ENCODE data around the gene CROCC. TPM values are rescaled to one million over a fixed set of nuclear protein-coding genes. Genes with fewer than 3 reads are reported as not detected.

The CROCC gene
- total RNA-seq, 6 experiments from 2014 or later = 6.5 to 12.7 (median 9.4) TPM

DNA sequence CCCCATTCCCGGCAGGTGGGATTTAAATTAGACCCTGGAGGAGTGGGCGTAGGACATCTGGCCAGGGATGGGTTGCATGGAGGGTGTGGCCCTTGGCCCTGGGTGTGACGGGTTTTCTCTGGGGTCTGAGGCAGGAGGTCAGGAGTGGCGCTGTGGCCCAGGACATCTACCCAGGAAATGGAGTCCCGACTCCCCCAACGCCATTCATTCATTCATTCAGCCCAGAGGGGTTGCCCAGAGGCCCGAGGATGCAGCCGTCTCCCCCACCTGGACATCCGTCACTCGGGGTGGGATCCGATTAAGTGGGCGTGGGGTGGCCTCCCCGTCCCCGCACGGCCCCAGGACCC lies 89.3 kb downstream of the CROCC start:
- Histone ChIP-seq H3K4me3 (peak overlapping the region; percentile 68 to 80 (median 75)), H3K4me1 (peaks cover 0 to 17% (median 4%) of the 10 kb centered on the region in 4 donors), H3K9me3 (no peaks in the 10 kb centered on the region), H3K36me3 (no peaks in the 10 kb centered on the region), H3K27me3 (no peaks in the 10 kb centered on the region), H3K27ac (no peak overlapping the region)
- 5% methylated on average over 3 of the region's 15 CpGs for WGBS (ENCODE audit: insufficient coverage, low coverage, low lambda C conversion rate, missing lambda C conversion rate)
- ATAC-seq = no peak
- no peak for TF ChIP-seq POLR2A (IDR thresholded peaks at IDR 0.05)
- TF ChIP-seq, protein P1, sequence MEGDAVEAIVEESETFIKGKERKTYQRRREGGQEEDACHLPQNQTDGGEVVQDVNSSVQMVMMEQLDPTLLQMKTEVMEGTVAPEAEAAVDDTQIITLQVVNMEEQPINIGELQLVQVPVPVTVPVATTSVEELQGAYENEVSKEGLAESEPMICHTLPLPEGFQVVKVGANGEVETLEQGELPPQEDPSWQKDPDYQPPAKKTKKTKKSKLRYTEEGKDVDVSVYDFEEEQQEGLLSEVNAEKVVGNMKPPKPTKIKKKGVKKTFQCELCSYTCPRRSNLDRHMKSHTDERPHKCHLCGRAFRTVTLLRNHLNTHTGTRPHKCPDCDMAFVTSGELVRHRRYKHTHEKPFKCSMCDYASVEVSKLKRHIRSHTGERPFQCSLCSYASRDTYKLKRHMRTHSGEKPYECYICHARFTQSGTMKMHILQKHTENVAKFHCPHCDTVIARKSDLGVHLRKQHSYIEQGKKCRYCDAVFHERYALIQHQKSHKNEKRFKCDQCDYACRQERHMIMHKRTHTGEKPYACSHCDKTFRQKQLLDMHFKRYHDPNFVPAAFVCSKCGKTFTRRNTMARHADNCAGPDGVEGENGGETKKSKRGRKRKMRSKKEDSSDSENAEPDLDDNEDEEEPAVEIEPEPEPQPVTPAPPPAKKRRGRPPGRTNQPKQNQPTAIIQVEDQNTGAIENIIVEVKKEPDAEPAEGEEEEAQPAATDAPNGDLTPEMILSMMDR (IDR thresholded peaks at IDR 0.05) = no peak
- DNase-seq = no peak
- intact Hi-C loops (cut with DNase I) = loop anchor here in 1 of 2 donors (10.0 kb wide), 1 partner anchor 46 kb away; no protein-coding TSS in a partner anchor

GRCh38 chr1:17011439-17012307 lies 89.9 kb downstream of the CROCC start, which contains the start of gene ATP13A2:
Gene ATP13A2 (minus strand): TSS chr1:17011928. CDS start chr1:17011738, 190 bp downstream.
- DNase-seq = peak; percentile 86 to 88 (median 88)
- peak within 1 kb of the TSS in 1 of 3 donors; percentile 37 for H3K27ac ChIP-seq
- TF ChIP-seq POLR2A (IDR thresholded peaks at IDR 0.05) = peak; percentile 56
- TF ChIP-seq, protein P1 (IDR thresholded peaks at IDR 0.05) = no peak
- intact Hi-C loops (cut with DNase I) = loop anchor here in 1 of 2 donors (10.0 kb wide), 1 partner anchor 47 kb away; no protein-coding TSS in a partner anchor
- peak; percentile 94 to 97 (median 95) for ATAC-seq
- H3K9me3 ChIP-seq = no peaks in the 10 kb centered on the region
- H3K36me3 ChIP-seq = no peaks in the 10 kb centered on the region
- peaks cover 0 to 21% (median 4%) of the 10 kb centered on the region in 4 donors for H3K4me1 ChIP-seq
- 2% methylated on average over 7 of the region's 94 CpGs for WGBS (ENCODE audit: insufficient coverage, low coverage, low lambda C conversion rate, missing lambda C conversion rate)
- H3K4me3 ChIP-seq = peak within 1 kb of the TSS; percentile 68 to 80 (median 75)
- no peaks in the 10 kb centered on the region for H3K27me3 ChIP-seq

GRCh38 chr1:17012775-17013490 lies 91.2 kb downstream of the CROCC start:
- TF ChIP-seq, protein P1 (IDR thresholded peaks at IDR 0.05) = no peak
- Histone ChIP-seq H3K4me1 (peaks cover 0 to 21% (median 4%) of the 10 kb centered on the region in 4 donors), H3K9me3 (no peaks in the 10 kb centered on the region), H3K4me3 (no peak overlapping the region), H3K27me3 (no peaks in the 10 kb centered on the region), H3K27ac (no peak overlapping the region), H3K36me3 (peaks cover 0 to 5% (median 0%) of the 10 kb centered on the region in 4 donors)
- intact Hi-C loops (cut with DNase I) = loop anchor here in 1 of 2 donors (10.0 kb wide), 1 partner anchor 48 kb away; no protein-coding TSS in a partner anchor
- DNase-seq (no peak), ATAC-seq (no peak)
- 41% methylated on average over 4 of the region's 9 CpGs for WGBS (ENCODE audit: insufficient coverage, low coverage, low lambda C conversion rate, missing lambda C conversion rate)

GRCh38 chr1:17013491-17014320 lies 92.0 kb downstream of the CROCC start:
- H3K9me3 ChIP-seq = no peaks in the 10 kb centered on the region
- peak in 1 of 3 donors; percentile 24 for DNase-seq
- WGBS (ENCODE audit: insufficient coverage, low coverage, low lambda C conversion rate, missing lambda C conversion rate) = 63% methylated on average over 3 of the region's 13 CpGs
- H3K4me3 ChIP-seq = no peak overlapping the region
- H3K36me3 ChIP-seq = peaks cover 0 to 13% (median 3%) of the 10 kb centered on the region in 4 donors
- H3K27me3 ChIP-seq = no peaks in the 10 kb centered on the region
- no peak overlapping the region for H3K27ac ChIP-seq
- intact Hi-C loops (cut with DNase I) = loop anchor here in 1 of 2 donors (10.0 kb wide), 1 partner anchor 49 kb away; no protein-coding TSS in a partner anchor
- TF ChIP-seq, protein P1 (IDR thresholded peaks at IDR 0.05) = no peak
- no peak for TF ChIP-seq POLR2A (IDR thresholded peaks at IDR 0.05)
- H3K4me1 ChIP-seq = peaks cover 0 to 21% (median 4%) of the 10 kb centered on the region in 4 donors
- no peak for ATAC-seq
